ENCODE data around the gene CDH23. TPM values are rescaled to one million over a fixed set of nuclear protein-coding genes. Genes with fewer than 3 reads are reported as not detected.

CDH23 gene
- total RNA-seq, 1 donor from 2014 or later, result not detected

- no peak for DNase-seq (ENCODE audit: low spot score)
- Mint-ChIP-seq H3K36me3 (ENCODE audit: low read depth) (no peaks in the 10 kb centered on the region), H3K4me3 (ENCODE audit: unreplicated experiment) (no peak overlapping the region), H3K9me3 (ENCODE audit: low read depth) (no peaks in the 10 kb centered on the region), H3K27ac (ENCODE audit: unreplicated experiment) (no peak overlapping the region), H3K27me3 (ENCODE audit: low read depth) (peaks cover 32% of the 10 kb centered on the region), H3K4me1 (ENCODE audit: low read depth) (peaks cover 8% of the 10 kb centered on the region)
- TF ChIP-seq CTCF (IDR thresholded peaks at IDR 0.05), result no peak
These were observed 28.1 kb upstream of the CDH23 start for GRCh38 chr10:71368643-71369042.

GRCh38 chr10:71369602-71370001, 27.1 kb upstream of the CDH23 start:
- H3K36me3 Mint-ChIP-seq (ENCODE audit: low read depth), result no peaks in the 10 kb centered on the region
- peaks cover 3% of the 10 kb centered on the region for H3K4me1 Mint-ChIP-seq (ENCODE audit: low read depth)
- peaks cover 39% of the 10 kb centered on the region for H3K27me3 Mint-ChIP-seq (ENCODE audit: low read depth)
- no peak overlapping the region for H3K27ac Mint-ChIP-seq (ENCODE audit: unreplicated experiment)
- DNase-seq (ENCODE audit: low spot score), result no peak
- TF ChIP-seq CTCF (IDR thresholded peaks at IDR 0.05), result no peak
- no peak overlapping the region for H3K4me3 Mint-ChIP-seq (ENCODE audit: unreplicated experiment)
- H3K9me3 Mint-ChIP-seq (ENCODE audit: low read depth), result no peaks in the 10 kb centered on the region

- no peaks in the 10 kb centered on the region for H3K36me3 Mint-ChIP-seq (ENCODE audit: low read depth)
- H3K27me3 Mint-ChIP-seq (ENCODE audit: low read depth), result peaks cover 39% of the 10 kb centered on the region
- DNase-seq (ENCODE audit: low spot score), result no peak
- H3K4me1 Mint-ChIP-seq (ENCODE audit: low read depth), result no peaks in the 10 kb centered on the region
- H3K9me3 Mint-ChIP-seq (ENCODE audit: low read depth), result no peaks in the 10 kb centered on the region
- H3K4me3 Mint-ChIP-seq (ENCODE audit: unreplicated experiment), result no peak overlapping the region
- no peak overlapping the region for H3K27ac Mint-ChIP-seq (ENCODE audit: unreplicated experiment)
- TF ChIP-seq CTCF (IDR thresholded peaks at IDR 0.05), result no peak
These were observed 26.7 kb upstream of the CDH23 start for GRCh38 chr10:71370031-71370430.

GRCh38 chr10:71371750-71372166, 25.0 kb upstream of the CDH23 start:
- TF ChIP-seq CTCF (IDR thresholded peaks at IDR 0.05), result no peak
- Mint-ChIP-seq H3K9me3 (ENCODE audit: low read depth) (no peaks in the 10 kb centered on the region), H3K4me1 (ENCODE audit: low read depth) (no peaks in the 10 kb centered on the region), H3K27ac (ENCODE audit: unreplicated experiment) (no peak overlapping the region), H3K27me3 (ENCODE audit: low read depth) (peaks cover 41% of the 10 kb centered on the region), H3K36me3 (ENCODE audit: low read depth) (no peaks in the 10 kb centered on the region), H3K4me3 (ENCODE audit: unreplicated experiment) (no peak overlapping the region)
- no peak for DNase-seq (ENCODE audit: low spot score)

DNA sequence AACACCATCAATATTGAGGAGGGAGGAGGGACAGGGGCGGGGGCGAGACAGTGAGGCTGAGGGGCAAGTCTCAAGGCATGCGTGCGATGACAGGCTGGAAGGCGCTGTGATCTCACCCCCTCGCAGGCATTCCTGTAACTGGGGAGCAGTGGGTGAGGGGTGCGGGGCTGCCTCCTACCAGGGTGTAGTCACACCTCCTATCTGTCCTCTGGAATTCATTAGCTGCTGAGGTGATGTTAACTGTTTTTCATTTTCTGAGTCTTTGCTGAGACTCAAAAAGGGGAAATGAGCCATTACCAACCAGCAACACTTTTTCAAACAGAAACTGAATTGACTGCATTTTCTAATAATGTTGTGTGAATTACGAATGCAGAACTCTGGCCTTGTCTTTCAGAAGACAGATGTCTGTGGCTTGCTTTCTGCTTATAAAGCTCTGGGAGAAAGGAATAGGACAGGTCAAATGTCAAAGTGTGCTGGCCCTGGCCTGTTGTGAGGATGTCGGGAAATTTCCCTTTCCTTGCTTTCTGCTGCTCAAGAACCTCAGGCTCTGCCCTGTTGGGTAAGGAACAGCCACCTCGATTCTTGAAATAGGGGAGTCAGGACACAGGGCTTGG, 23.7 kb upstream of the CDH23 start:
- Mint-ChIP-seq H3K27ac (ENCODE audit: unreplicated experiment) (no peak overlapping the region), H3K4me1 (ENCODE audit: low read depth) (peaks cover 3% of the 10 kb centered on the region), H3K27me3 (ENCODE audit: low read depth) (peaks cover 43% of the 10 kb centered on the region), H3K9me3 (ENCODE audit: low read depth) (no peaks in the 10 kb centered on the region), H3K4me3 (ENCODE audit: unreplicated experiment) (no peak overlapping the region), H3K36me3 (ENCODE audit: low read depth) (no peaks in the 10 kb centered on the region)
- DNase-seq (ENCODE audit: low spot score), result no peak
- no peak for TF ChIP-seq CTCF (IDR thresholded peaks at IDR 0.05)
